Coronary artery (tissue), 2 donors: Measurements from ENCODE around the gene CCDC170.

Experiments
- DNase-seq: peaks from one replicate; pipeline ENCODE4 v3.0.0-alpha.2; 2017; ENCODE audit warnings: low spot score
- H3K27ac ChIP-seq, 2 donors: fragments of 200-600 bp; sonication (generic); one replicate each; pipeline ENCODE4 v1.5.1; 2016 to 2019
- H3K4me3 ChIP-seq: fragments of 200-600 bp; sonication (generic); 2 replicates; pipeline ENCODE4 v1.5.1; 2016; ENCODE audit warnings: mild to moderate bottlenecking, moderate library complexity
- TF ChIP-seq, protein P1 (sequence below): fragments of 200-600 bp; sonication (generic); IDR thresholded peaks from one replicate; pipeline ENCODE4 v1.5.1; 2019; ENCODE audit warnings: antibody characterized with exemption

The CCDC170 gene

DNA sequence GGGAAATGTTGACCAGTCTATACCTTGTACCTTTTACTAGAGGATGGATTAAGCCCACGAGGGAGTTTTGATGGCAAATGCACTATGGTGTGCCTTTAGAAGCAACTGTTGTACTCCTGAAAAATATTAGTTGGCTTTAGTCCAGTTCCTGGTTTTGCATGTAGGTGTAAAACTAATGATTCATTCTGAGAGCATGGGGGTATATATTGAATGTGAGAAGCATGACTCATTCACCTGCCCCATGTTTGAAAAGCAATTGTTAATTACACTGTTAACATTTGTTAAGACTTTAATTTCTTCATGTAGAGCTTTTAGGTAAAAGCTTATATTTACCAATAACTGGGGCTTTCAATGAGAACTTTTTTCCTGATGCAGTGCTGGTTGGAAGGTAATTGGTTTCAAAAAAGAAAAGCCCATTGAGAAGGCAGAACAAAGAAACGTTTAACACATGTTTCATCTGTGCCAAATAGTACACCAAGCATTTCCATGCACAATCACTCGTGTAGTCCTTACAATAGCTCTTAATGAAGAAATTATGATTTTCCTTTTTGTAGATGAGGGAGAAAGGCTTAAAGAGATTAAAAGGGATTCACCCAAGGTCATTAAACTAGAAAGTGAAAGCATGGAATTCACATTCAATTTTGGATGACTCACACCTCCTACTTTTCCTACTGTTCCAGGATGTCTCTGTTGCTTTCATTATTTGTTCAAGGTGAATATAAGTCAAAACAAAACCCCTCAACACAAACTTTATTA, 134.1 kb downstream of the CCDC170 start:
- Histone ChIP-seq H3K4me3 (no peak overlapping the region), H3K27ac (no peak overlapping the region)
- TF ChIP-seq, protein P1, sequence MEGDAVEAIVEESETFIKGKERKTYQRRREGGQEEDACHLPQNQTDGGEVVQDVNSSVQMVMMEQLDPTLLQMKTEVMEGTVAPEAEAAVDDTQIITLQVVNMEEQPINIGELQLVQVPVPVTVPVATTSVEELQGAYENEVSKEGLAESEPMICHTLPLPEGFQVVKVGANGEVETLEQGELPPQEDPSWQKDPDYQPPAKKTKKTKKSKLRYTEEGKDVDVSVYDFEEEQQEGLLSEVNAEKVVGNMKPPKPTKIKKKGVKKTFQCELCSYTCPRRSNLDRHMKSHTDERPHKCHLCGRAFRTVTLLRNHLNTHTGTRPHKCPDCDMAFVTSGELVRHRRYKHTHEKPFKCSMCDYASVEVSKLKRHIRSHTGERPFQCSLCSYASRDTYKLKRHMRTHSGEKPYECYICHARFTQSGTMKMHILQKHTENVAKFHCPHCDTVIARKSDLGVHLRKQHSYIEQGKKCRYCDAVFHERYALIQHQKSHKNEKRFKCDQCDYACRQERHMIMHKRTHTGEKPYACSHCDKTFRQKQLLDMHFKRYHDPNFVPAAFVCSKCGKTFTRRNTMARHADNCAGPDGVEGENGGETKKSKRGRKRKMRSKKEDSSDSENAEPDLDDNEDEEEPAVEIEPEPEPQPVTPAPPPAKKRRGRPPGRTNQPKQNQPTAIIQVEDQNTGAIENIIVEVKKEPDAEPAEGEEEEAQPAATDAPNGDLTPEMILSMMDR: no peak
- no peak for DNase-seq

DNA sequence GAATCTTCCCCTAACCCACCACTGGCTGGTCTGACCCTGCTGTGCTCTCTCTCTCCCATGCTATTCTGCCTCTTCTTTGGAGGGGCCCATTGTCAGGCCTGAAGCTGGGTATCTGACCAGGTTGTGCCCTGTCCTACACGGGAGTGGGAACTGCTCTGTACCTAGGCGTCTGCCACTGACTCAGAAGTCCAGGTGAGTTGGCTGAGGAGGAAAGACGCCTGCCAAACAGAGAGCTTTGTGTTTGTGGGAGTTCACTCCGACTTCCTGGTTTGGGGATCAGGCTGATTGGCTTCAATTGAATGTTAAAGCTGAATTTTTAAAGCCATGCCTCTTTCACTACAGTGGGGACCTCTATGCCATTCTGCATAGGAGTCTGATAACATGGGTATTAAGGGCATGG, 136.0 kb downstream of the CCDC170 start:
- no peak for DNase-seq
- Histone ChIP-seq H3K27ac (no peak overlapping the region), H3K4me3 (no peak overlapping the region)
- TF ChIP-seq, protein P1: no peak

DNA sequence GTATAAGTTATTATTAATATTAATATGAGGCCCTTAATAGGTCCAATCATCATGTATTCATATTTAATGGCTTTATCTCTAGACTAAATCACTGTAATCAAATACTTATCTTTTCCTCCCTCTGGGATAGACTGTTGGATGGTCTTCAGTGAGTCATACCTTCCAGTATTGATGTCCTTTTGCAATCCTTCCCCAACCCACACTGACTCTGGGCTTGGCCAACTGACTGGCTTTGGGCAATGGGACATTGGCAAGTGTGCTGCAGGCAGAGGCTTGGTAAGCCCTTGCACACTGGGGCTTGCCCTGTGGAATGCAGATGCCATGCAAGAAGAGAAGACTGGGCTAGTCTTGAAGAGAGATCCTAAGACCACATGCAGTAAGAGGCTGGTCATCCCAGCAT, 136.6 kb downstream of the CCDC170 start:
- TF ChIP-seq, protein P1: no peak
- no peak overlapping the region for H3K4me3 ChIP-seq
- H3K27ac ChIP-seq: no peak overlapping the region
- DNase-seq: no peak

DNA sequence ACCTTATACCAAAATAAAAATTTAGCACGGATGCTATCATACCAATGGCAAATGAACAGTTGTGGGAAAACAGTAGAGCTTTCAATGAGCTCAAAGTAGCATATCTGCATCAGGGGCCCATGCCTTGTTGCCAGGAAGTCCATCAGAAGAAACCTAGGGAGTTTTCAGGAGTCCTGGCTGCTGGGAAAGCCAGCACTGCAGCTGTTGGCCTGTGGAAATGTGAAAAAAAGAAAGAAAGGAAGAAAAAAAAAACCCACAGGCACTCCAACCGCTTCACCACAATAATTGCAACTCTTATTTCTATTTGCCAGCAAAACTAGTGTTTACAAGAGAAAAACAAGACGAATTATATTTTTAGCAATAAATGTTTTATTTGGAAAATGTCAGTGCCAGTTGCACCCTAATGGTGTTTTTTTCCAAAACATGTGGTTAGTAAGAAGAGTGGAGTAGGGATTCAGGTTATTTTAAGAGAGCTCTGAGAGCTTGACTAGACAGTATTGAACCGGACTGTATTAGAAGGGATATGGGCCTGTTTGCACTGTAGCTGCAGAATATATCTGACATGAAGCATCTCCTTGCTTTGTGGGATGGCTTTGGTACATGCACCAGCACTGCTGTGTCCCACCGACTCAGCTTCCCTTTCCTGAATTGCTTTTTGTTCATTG, 137.3 kb downstream of the CCDC170 start:
- Histone ChIP-seq H3K27ac (no peak overlapping the region), H3K4me3 (no peak overlapping the region)
- no peak for DNase-seq
- TF ChIP-seq, protein P1: no peak

DNA sequence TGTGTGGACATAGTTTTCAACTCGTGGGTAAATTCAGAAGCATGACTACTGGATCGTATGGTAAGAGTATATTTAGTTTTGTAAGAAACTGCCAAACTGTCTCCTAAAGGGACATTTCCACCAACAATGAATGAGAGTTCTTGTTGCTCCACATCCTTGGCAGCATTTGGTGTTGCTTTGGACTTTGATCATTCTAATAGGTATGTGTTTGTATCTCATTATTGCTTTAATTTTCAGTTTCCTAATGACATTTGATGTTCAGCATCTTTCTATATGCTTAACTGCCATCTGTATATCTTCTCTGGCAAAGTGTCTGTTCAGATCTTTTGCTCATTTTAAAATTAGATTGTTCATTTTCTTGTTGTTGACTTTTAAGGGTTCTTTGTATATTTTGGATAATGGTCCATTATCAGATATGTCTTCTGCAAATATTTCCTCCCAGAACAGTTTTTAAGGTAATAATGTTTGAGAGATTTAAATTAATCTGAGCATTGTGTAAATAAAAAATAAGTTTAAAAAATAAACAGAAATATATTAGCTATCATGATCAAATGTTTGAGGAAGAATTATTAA, 138.7 kb downstream of the CCDC170 start:
- H3K4me3 ChIP-seq: no peak overlapping the region
- TF ChIP-seq, protein P1: no peak
- DNase-seq: no peak
- H3K27ac ChIP-seq: no peak overlapping the region

DNA sequence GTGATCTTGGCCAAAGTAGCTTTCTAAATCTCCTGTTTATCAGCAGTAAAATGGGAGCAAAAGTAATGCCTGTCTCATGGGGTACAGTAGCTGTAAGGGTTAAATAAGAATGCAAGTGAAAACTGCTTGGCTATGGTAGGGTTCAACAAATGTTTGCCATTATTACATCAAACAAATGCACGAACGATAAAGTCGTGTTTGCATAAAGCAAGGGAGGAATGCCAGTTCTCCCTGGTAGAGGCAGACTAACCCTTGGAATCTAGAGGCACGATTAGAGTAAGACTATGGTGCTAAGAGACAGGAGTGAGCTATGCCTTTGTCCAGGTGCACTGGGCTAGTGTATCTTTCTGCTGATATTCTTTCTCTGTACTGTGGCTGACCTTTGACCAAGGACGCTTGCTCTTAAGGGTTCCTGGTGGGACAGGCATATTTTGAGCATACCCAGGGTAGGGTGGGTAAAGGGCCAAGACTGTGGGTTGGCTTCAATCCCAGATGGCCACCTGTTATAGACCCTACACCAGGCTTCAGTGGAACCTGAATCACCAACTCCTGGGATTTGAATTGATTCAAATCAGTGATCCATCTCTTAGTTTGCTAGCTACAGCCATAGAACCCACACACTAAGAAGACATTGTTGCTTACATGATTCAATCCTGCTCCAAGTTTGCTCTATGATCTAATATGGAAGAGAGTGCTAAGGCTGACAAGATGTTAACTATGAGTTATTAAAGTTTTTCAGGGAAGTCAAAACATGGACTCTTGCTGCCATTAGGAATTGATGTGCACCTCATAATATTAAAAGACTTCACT, 139.9 kb downstream of the CCDC170 start:
- Histone ChIP-seq H3K27ac (no peak overlapping the region), H3K4me3 (no peak overlapping the region)
- DNase-seq: no peak
- TF ChIP-seq, protein P1: no peak
